Liver (tissue), 9 donors: ENCODE data around the gene TTLL12. TPM values are rescaled to one million over a fixed set of nuclear protein-coding genes. Genes with fewer than 3 reads are reported as not detected.

Experiments used
- DNase-seq: peaks from one replicate; pipeline ENCODE4 v3.0.0-alpha.2; 2017; ENCODE audit warnings: low spot score
- H3K27ac ChIP-seq, 2 donors: one replicate each; pipeline ENCODE4 v1.7.0; 2013; ENCODE audit warnings: inconsistent platforms in 2 of 2, low read length in 2 of 2, control low read depth in 1 of 2, low read depth in 1 of 2, mild to moderate bottlenecking in 1 of 2
- H3K27me3 ChIP-seq, 4 donors: one replicate each; pipeline versions ENCODE4 v1.6.1 to v1.7.0; 2013; ENCODE audit warnings: low read length in 3 of 4, inconsistent platforms in 1 of 4, mild to moderate bottlenecking in 1 of 4, moderate library complexity in 1 of 4; ENCODE audit not compliant: control insufficient read depth in 4 of 4, insufficient read depth in 4 of 4
- H3K36me3 ChIP-seq, 4 donors: one replicate each; pipeline versions ENCODE4 v1.6.1 to v1.7.0; 2013; ENCODE audit warnings: low read length in 3 of 4, mild to moderate bottlenecking in 3 of 4, low read depth in 1 of 4, moderate library complexity in 1 of 4; ENCODE audit not compliant: control insufficient read depth in 4 of 4, insufficient read depth in 3 of 4
- H3K4me1 ChIP-seq, 4 donors: one replicate each; pipeline versions ENCODE4 v1.6.1 to v1.7.0; 2013; ENCODE audit warnings: low read length in 3 of 4, mild to moderate bottlenecking in 3 of 4, moderate library complexity in 1 of 4; ENCODE audit not compliant: control insufficient read depth in 4 of 4, insufficient read depth in 4 of 4
- H3K4me3 ChIP-seq, 3 donors: one replicate each; pipeline versions ENCODE4 v1.6.1 to v1.7.0; 2013; ENCODE audit warnings: low read length in 3 of 3, control low read depth in 1 of 3, low read depth in 1 of 3, mild to moderate bottlenecking in 1 of 3
- H3K9ac ChIP-seq, 2 donors: one replicate each; pipeline ENCODE4 v1.7.0; 2013; ENCODE audit warnings: low read length in 2 of 2, mild to moderate bottlenecking in 2 of 2, moderate library complexity in 2 of 2, control low read depth in 1 of 2, low read depth in 1 of 2
- H3K9me3 ChIP-seq, 4 donors: one replicate each; pipeline versions ENCODE4 v1.6.1 to v1.7.0; 2013; ENCODE audit warnings: low read length in 3 of 4; ENCODE audit not compliant: control insufficient read depth in 4 of 4
- EGR1 ChIP-seq, 2 donors: IDR thresholded peaks; 2 replicates each; pipeline ENCODE4 v1.6.1; 2016 to 2018; ENCODE audit warnings: antibody characterized with exemption in 2 of 2, low read depth in 2 of 2
- FOXA1 ChIP-seq: IDR thresholded peaks from 2 replicates; pipeline ENCODE4 v1.6.1; 2016; ENCODE audit warnings: antibody characterized with exemption
- FOXA2 ChIP-seq: IDR thresholded peaks from 2 replicates; pipeline ENCODE4 v1.6.1; 2016; ENCODE audit warnings: antibody characterized with exemption
- GABPA ChIP-seq, 2 donors: IDR thresholded peaks in 1 of 2; conservative IDR thresholded peaks in 1 of 2; 2 replicates each; pipeline ENCODE4 v1.6.1; 2016; ENCODE audit warnings: antibody characterized with exemption in 2 of 2, mild to moderate bottlenecking in 1 of 2, moderate library complexity in 1 of 2
- HNF4A ChIP-seq, 2 donors: conservative IDR thresholded peaks; 2 replicates each; pipeline ENCODE4 v1.6.1; 2016; ENCODE audit warnings: antibody characterized with exemption in 2 of 2, mild to moderate bottlenecking in 2 of 2
- HNF4G ChIP-seq: IDR thresholded peaks from 2 replicates; pipeline ENCODE4 v1.6.1; 2016; ENCODE audit warnings: antibody characterized with exemption
- JUND ChIP-seq, 2 donors: IDR thresholded peaks; 2 replicates each; pipeline ENCODE4 v1.6.1; 2016; ENCODE audit warnings: antibody characterized with exemption in 2 of 2
- NR2F2 ChIP-seq: IDR thresholded peaks from 2 replicates; pipeline ENCODE4 v1.6.1; 2016; ENCODE audit warnings: antibody characterized with exemption
- RAD21 ChIP-seq, 2 donors: IDR thresholded peaks; 2 replicates each; pipeline ENCODE4 v1.6.1; 2016; ENCODE audit warnings: antibody characterized with exemption in 2 of 2, mild to moderate bottlenecking in 2 of 2
- RXRA ChIP-seq, 2 donors: IDR thresholded peaks; 2 replicates each; pipeline ENCODE4 v1.6.1; 2017 to 2018; ENCODE audit warnings: antibody characterized with exemption in 2 of 2, mild to moderate bottlenecking in 1 of 2
- SP1 ChIP-seq: IDR thresholded peaks from 2 replicates; pipeline ENCODE4 v1.6.1; 2018; ENCODE audit warnings: antibody characterized with exemption, mild to moderate bottlenecking
- TAF1 ChIP-seq: conservative IDR thresholded peaks from 2 replicates; pipeline ENCODE4 v1.6.1; 2016; ENCODE audit warnings: antibody characterized with exemption, mild to moderate bottlenecking
- YY1 ChIP-seq: IDR thresholded peaks from 2 replicates; pipeline ENCODE4 v1.6.1; 2016; ENCODE audit warnings: antibody characterized with exemption, mild to moderate bottlenecking
- WGBS: extraction: QIAGEN DNeasy Blood & Tissue Kit; methylation state at CpG from one replicate; pipeline ENCODE4 v1.1.7; 2013; 5-methylcytosine and 5-hydroxymethylcytosine counted together
- polyA plus RNA-seq, 2 donors: library from polyadenylated mRNA; stranded (reverse) in 1 of 2; unstranded in 1 of 2; fragments of 200-250 nt in 1 of 2; fragments of >200 nt in 1 of 2; fragmentation: Nextera tagmentation in 1 of 2; extraction: Ambion mirVana in 1 of 2; gene quantifications; one replicate each; pipeline versions ENCODE4 v1.2.1 to v1.2.3, GENCODE V29; 2013 to 2015
- total RNA-seq, 2 donors: library from RNA; depleted of rRNA; stranded (reverse); fragments of >200 nt; gene quantifications; one replicate each; pipeline ENCODE4 v1.2.3, GENCODE V29; 2014
- TF ChIP-seq, protein P1 (sequence below): IDR thresholded peaks from 2 replicates; pipeline ENCODE4 v1.6.1; 2016; ENCODE audit warnings: antibody characterized with exemption
- TF ChIP-seq, protein P2 (sequence below): IDR thresholded peaks from 2 replicates; pipeline ENCODE4 v1.6.1; 2016; ENCODE audit warnings: antibody characterized with exemption
- TF ChIP-seq, protein P3 (sequence below): IDR thresholded peaks from 2 replicates; pipeline ENCODE4 v1.6.1; 2016; ENCODE audit warnings: antibody characterized with exemption
- TF ChIP-seq, protein P4 (sequence below): IDR thresholded peaks from 2 replicates; pipeline ENCODE4 v1.6.1; 2016; ENCODE audit warnings: antibody characterized with exemption, mild to moderate bottlenecking
- TF ChIP-seq, protein P5 (sequence below): fragments of 150-350 bp; IDR thresholded peaks from 2 replicates; pipeline ENCODE4 v1.5.1; 2017; ENCODE audit warnings: improper control_type of control experiment, low read depth, low read length; ENCODE audit not compliant: missing input control
- donor health status: healthy.
- donor health status: healthy.
- donor health status: healthy.
- donor health status: healthy.
- donor health status: healthy.

Gene TTLL12
- total and polyA plus RNA-seq, 4 donors, result 13.7 to 43.9 (median 20.5) TPM

DNA sequence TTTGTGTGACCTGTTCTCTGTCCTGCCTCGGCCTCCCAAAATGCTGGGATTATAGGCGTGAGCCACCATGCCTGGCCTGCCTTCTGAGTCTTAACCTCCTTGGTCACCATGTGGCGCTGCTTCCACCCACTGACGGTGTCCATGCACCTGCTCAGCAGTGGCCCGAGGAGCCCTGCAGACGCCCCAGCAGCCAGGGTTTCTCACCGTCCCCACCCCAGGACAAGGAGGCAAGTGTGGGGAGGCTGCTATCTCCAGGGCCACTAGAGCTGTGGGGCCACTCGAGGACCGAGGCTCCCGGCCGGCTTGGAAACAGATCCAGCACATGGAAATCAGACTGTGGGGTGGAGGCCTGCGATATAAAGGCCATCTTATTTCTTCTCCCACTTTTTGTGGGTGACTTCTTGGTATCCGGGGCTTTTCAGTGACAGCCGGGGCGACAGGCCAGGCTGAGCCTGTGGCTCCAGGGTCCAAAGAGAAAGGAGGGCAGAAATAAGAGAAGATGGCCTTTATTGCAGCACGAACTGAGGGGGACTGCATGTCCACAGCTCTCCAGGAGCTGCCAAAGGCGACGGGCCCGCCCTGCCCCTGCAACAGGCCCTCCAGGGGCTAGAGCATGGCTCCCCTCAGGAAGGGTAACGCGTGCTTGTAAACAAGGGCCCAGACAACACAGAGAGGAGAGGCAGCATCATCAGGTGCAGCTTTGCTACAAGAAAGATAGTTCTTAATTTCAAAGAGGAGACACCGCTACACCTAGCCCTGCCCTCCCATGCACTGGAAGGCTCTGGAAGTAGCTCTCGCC is 20.6 kb downstream of the TTLL12 start:
- 87% methylated on average over 23 of the region's 23 CpGs for WGBS
- H3K4me1 ChIP-seq, result no peaks in the 10 kb centered on the region
- no peak for DNase-seq
- no peaks in the 10 kb centered on the region for H3K9me3 ChIP-seq
- H3K27me3 ChIP-seq, result no peaks in the 10 kb centered on the region
- peaks cover 0 to 21% (median 4%) of the 10 kb centered on the region in 4 donors for H3K36me3 ChIP-seq
- H3K27ac ChIP-seq, result no peak overlapping the region
- no peak overlapping the region for H3K9ac ChIP-seq
- H3K4me3 ChIP-seq, result no peak overlapping the region
- TF ChIP-seq RXRA (IDR thresholded peaks at IDR 0.05) (no peak), RAD21 (IDR thresholded peaks at IDR 0.05) (no peak), YY1 (no peak), HNF4A (conservative IDR thresholded peaks at IDR 0.05) (no peak), FOXA2 (no peak), EGR1 (IDR thresholded peaks at IDR 0.05; ENCODE audit: low read depth in 2 of 2) (no peak), JUND (IDR thresholded peaks at IDR 0.05) (no peak), HNF4G (no peak), NR2F2 (no peak), TAF1 (no peak), GABPA (IDR thresholded peaks at IDR 0.05 in 1 of 2, conservative IDR thresholded peaks at IDR 0.05 in 1 of 2) (no peak), FOXA1 (no peak), SP1 (no peak)
- TF ChIP-seq, protein P1, sequence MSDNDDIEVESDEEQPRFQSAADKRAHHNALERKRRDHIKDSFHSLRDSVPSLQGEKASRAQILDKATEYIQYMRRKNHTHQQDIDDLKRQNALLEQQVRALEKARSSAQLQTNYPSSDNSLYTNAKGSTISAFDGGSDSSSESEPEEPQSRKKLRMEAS, result no peak
- TF ChIP-seq, protein P2, sequence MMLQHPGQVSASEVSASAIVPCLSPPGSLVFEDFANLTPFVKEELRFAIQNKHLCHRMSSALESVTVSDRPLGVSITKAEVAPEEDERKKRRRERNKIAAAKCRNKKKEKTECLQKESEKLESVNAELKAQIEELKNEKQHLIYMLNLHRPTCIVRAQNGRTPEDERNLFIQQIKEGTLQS, result no peak
- TF ChIP-seq, protein P3, sequence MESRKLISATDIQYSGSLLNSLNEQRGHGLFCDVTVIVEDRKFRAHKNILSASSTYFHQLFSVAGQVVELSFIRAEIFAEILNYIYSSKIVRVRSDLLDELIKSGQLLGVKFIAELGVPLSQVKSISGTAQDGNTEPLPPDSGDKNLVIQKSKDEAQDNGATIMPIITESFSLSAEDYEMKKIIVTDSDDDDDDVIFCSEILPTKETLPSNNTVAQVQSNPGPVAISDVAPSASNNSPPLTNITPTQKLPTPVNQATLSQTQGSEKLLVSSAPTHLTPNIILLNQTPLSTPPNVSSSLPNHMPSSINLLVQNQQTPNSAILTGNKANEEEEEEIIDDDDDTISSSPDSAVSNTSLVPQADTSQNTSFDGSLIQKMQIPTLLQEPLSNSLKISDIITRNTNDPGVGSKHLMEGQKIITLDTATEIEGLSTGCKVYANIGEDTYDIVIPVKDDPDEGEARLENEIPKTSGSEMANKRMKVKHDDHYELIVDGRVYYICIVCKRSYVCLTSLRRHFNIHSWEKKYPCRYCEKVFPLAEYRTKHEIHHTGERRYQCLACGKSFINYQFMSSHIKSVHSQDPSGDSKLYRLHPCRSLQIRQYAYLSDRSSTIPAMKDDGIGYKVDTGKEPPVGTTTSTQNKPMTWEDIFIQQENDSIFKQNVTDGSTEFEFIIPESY, result no peak

DNA sequence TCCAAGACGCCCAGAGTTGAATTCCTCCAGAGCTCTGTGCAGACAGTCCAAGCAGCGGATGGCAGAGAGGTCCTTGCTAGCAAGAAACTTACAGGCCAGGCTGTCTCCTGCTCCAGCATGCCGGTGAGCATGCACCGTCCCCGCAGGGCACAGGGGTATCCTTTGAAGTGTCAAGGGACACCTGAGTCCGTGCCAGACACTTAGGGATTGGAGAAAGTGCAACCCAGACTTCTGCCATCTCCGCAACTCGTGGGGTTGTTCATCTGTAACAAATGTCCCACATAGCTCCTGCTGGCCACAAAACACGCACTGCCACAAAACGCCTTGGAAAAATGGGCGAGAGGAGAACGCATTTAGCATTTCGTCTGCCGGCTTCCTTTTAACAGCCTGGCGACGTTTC is 22.3 kb downstream of the TTLL12 start:
- no peak overlapping the region for H3K4me3 ChIP-seq
- TF ChIP-seq FOXA1 (no peak), TAF1 (no peak), RXRA (IDR thresholded peaks at IDR 0.05) (no peak), HNF4A (conservative IDR thresholded peaks at IDR 0.05) (no peak), RAD21 (IDR thresholded peaks at IDR 0.05) (no peak), JUND (IDR thresholded peaks at IDR 0.05) (no peak), GABPA (IDR thresholded peaks at IDR 0.05 in 1 of 2, conservative IDR thresholded peaks at IDR 0.05 in 1 of 2) (no peak), FOXA2 (no peak), HNF4G (no peak), SP1 (no peak), YY1 (no peak), NR2F2 (no peak), EGR1 (IDR thresholded peaks at IDR 0.05; ENCODE audit: low read depth in 2 of 2) (no peak)
- TF ChIP-seq, protein P4, sequence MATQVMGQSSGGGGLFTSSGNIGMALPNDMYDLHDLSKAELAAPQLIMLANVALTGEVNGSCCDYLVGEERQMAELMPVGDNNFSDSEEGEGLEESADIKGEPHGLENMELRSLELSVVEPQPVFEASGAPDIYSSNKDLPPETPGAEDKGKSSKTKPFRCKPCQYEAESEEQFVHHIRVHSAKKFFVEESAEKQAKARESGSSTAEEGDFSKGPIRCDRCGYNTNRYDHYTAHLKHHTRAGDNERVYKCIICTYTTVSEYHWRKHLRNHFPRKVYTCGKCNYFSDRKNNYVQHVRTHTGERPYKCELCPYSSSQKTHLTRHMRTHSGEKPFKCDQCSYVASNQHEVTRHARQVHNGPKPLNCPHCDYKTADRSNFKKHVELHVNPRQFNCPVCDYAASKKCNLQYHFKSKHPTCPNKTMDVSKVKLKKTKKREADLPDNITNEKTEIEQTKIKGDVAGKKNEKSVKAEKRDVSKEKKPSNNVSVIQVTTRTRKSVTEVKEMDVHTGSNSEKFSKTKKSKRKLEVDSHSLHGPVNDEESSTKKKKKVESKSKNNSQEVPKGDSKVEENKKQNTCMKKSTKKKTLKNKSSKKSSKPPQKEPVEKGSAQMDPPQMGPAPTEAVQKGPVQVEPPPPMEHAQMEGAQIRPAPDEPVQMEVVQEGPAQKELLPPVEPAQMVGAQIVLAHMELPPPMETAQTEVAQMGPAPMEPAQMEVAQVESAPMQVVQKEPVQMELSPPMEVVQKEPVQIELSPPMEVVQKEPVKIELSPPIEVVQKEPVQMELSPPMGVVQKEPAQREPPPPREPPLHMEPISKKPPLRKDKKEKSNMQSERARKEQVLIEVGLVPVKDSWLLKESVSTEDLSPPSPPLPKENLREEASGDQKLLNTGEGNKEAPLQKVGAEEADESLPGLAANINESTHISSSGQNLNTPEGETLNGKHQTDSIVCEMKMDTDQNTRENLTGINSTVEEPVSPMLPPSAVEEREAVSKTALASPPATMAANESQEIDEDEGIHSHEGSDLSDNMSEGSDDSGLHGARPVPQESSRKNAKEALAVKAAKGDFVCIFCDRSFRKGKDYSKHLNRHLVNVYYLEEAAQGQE, result no peak
- TF ChIP-seq, protein P3, result no peak
- TF ChIP-seq, protein P2, result no peak
- TF ChIP-seq, protein P5, sequence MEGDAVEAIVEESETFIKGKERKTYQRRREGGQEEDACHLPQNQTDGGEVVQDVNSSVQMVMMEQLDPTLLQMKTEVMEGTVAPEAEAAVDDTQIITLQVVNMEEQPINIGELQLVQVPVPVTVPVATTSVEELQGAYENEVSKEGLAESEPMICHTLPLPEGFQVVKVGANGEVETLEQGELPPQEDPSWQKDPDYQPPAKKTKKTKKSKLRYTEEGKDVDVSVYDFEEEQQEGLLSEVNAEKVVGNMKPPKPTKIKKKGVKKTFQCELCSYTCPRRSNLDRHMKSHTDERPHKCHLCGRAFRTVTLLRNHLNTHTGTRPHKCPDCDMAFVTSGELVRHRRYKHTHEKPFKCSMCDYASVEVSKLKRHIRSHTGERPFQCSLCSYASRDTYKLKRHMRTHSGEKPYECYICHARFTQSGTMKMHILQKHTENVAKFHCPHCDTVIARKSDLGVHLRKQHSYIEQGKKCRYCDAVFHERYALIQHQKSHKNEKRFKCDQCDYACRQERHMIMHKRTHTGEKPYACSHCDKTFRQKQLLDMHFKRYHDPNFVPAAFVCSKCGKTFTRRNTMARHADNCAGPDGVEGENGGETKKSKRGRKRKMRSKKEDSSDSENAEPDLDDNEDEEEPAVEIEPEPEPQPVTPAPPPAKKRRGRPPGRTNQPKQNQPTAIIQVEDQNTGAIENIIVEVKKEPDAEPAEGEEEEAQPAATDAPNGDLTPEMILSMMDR, result no peak
- TF ChIP-seq, protein P1, result no peak
- peaks cover 0 to 12% (median 2%) of the 10 kb centered on the region in 4 donors for H3K36me3 ChIP-seq
- no peaks in the 10 kb centered on the region for H3K27me3 ChIP-seq
- H3K9me3 ChIP-seq, result no peaks in the 10 kb centered on the region
- H3K9ac ChIP-seq, result no peak overlapping the region
- no peak for DNase-seq
- H3K27ac ChIP-seq, result no peak overlapping the region
- WGBS, result 57% methylated on average over 16 of the region's 16 CpGs
- no peaks in the 10 kb centered on the region for H3K4me1 ChIP-seq
